NK-92 (cell line): Measurements from ENCODE around the gene PMVK.

Experiments
- DNase-seq: peaks from one replicate; lab custom pipeline; 2025; ENCODE audit not compliant: unreplicated experiment; lab: John Stamatoyannopoulos, UW

The PMVK gene

DNA sequence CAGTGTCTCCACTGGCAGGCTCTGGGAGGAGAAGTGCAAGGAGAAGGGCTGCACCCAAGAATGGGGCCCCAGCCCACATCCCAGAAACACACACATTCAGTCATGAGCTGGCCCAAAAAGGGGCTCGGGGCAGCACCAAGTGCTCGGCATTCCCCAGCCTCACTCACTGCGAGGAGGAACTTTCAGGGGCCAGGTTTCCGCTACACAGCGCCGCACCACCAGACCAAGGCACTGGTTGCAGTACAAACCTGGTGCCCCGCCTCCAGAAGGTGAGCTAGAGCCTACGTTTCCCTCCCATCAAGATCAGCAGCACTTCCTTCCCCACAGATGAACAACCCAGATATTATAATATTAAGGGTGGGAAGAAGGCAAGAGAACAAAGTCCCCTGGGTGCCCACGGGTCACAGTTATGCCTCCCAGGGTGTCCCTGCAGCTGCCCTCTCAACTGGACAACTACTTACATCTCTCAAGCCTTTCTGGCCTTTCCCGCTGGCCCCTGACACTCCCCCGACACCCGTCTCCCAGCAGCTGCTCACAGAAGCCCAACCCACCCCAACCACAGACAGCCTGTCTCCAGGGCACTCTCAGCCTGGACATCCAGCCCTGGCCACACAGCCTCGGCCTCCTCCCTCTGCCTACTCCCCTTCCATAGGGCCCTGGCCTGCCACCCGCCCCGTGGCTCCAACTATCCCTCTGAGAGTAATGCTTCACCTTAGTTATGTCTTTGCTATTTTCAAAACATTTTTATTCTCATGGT lies 15.6 kb upstream of the PMVK start:
- no peak for DNase-seq

DNA sequence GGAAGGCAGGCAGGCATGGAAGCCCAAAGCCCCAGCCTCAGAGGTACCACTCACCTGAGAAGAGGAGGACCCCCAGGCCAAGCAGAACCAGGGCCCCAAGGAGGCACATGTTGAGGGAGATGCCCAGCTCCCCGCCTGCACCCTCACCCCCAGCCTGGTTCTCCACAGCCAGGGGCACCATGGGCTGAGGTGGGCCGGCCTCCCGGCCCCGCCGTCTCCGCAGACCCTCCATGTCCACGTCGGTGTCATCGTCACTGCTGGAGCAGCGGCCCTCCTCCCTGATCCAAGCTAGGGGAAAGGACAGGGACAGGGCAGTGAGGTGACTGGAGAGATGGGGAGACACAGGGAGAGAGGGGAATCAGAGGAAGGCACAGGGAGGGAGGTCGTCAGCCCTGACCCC lies 11.6 kb upstream of the PMVK start:
- DNase-seq: no peak

DNA sequence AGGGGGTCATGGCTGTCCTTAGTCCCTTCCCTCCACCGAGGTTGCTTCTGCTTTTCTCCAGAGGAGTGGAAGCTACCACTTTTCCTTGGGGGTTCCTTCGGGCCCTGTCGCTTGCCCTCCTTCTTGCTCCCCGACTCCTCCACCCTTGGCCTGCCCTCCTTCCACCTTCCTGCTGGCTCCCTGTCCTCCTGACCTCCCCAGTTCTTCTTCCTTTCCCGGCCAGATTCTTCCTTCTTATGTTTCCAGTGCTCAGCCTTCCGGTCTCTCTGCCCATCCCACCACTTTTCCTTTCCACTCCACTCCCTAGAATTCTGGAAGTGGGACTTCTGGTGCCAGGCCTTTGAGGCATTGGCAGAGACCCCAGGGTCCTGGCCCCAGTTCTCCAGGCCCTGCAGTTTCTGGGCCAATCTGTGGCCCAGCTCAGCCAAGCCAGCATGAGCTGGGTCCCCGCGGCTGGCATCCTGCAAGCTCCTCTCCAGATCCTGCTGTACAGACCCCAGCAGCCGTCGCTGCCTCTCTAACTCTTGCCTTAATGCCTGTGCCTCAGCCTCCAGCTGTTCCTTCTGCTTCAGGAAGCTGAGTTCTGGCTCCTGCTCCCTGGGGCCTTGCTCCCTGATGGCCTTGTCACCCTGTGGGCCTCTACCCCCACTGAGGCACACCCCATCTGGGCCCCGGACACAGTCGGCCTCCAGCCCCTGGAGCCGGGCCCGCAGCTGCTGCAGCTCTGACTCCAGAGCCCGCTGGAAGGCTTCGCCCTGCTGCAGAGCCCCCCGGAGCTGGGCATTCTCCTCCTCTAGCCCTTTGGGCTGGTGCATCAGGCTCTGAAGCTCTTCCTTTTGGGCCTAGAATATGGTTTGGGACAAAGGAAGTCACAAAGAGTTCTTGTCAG lies 9.7 kb upstream of the PMVK start:
- no peak for DNase-seq

DNA sequence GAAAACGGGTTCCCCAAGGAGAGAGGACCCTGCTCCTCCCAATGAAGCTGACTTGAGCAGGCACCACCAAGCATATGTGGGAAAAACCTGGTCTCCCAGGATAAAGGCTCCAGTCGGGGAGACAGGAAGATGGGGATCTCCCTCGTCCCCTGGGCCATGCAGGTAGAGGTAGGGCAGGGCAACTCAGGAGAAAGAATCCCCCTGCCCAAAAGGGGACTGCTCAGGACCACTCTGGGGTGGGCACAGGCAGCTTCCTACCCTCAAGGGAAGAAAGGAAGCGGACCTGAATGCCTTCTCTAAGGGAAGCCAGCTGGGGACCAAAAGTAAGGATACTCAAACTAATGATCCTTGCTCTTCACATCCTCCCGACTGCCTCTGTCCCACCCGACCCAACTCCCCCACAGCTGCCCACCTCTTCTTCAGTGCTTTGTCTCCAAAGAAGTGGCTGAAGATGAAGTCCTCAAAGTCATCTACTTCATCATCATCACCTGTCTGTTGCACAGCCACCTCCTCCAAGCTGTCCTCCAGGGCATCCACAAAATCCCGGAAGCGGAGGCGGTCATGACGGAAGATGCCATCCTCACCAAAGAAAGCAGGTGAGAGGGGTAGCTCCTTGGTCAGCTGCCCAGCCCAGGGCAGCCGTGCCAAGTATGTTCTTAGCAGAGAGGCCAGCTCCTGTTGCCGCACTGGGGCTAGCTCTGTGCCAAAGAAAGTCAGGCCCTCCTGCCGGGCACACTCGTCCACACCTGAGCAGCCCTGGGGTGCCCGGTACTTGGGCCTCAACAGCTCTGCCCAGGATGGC lies 8.8 kb upstream of the PMVK start:
- DNase-seq: no peak

GRCh38 chr1:154944401-154945159 lies 8.1 kb upstream of the PMVK start:
- DNase-seq: no peak

GRCh38 chr1:154943649-154944400 lies 7.3 kb upstream of the PMVK start:
- no peak for DNase-seq

DNA sequence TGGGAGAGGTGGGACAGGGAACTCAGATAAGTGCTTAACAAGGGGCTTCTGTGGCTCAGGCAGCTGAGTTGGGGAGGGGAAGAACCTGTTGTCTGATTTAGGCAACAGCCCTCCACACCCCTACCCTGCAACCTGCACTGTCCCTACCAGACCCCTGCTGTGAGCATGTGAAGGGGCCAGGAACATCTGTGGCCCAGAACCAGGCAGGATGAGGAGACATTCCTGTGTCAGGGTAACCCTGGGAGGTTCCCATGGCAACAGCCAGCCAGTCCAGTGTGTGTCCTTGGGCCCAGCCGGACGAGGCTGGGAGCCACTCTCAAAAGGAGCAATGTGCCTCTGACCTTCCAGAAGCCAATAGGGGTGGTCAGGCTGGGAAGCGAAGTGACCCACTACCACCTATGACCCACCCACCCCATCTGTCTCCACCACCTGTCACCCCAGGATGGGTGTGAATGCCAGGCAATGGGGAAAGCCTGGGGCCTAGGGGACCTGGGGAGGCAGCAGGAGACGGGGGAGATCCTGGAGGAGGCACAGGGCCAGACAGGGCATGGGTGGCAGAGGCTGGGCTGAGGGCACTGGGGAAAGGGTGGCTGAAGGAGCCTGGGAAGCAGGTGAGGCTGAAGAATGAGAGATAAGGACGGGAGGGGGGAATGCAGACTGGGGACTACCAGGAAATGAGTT lies 5.0 kb upstream of the PMVK start:
- no peak for DNase-seq

DNA sequence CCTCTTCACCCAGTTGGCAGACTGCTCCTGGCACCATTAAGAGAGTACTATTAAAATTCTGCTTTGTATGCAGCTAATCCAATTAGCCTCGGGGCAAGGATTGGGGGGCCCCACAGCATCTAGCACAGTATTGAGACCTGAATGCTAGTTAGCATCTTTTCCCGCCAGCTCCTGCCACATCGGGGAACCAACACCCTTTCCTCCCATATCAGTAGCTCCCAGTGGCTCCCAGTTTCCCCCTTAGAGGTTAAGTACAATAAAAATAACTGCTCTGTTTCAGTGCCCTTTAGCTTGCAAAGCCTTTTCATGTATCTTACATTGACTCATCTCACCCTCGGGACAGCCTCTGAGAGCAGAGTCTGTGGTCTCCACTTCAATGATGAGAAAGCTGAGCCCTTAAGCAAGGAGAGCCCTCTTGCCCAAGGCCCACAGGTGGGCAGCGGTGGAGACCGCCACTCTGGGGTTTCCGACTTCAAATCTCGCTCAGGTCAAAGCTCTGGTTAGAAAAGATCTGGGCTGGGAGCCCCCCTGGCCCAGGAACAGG lies 4.2 kb upstream of the PMVK start:
- DNase-seq: no peak

DNA sequence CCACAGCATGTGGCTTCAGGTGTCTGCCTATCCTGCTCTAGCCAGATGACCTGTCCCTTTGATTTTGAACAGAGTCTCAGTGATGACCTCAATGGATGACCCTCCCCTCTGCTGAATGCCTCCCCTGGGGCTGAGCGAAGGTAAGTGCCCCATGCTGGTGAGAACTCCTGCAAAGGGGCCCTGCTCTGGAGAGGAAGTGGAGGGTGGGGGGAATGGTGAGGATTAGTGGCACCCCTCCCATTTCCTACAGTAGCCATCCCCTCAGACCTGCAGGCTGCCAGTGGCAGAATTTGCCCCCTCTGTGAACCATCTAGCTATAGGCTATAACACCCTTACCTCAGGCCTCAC lies 3.7 kb upstream of the PMVK start:
- DNase-seq: no peak

DNA sequence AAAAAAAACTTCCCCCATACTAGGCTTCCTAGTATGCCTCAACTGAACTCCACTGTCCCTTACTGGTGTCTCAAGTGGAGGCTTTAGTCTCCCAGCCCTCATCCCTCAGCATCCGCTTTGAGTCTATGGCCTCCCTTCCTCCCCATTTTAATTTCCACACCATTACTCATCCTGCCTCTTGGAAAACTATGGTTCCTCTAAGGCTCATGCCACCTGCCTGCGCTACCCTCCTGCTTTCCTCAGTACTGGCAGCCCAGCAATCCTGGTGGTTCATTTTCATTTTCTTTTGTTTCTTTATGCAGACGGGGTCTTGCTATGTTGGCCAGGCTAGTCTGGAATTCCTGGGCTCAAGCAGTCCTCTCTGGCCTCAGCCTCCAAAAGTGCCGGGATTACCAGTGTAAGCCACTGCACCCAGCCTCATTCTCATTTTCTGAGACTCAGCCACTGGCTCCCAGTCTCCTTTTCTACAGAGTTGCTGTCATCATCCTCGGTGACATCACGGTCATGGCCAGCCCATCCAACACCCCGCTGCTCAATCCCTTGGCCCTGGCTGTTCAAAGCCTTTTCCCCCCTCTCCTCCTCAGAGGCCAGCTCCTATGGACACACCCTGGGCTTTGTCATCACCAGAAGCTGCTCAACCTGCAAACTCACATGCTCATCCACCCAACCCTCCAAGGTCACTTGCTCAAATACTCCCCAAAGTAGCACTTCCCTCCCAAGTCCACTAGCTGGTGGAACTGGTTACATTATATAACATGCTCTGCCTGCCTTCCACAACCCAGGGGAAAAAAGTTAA lies 2.3 kb upstream of the PMVK start:
- no peak for DNase-seq

DNA sequence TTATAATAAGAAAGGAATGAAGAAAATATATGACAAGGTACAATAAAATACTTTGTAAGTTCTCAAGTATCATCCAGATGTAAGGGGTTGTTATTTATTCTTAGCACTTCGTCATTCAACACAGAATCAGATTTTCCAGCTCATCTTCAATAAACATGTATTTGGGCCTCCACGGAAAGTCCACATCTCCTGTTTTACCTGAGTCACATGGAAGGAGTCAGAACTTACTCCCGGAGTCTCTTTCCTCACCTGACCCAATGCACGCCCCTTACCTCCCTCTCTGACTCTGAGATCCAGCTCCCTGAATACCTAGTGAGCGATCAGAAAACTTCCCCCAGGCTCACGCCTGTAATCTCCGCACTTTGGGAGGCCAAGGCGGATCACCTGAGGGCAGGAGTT lies 1.5 kb upstream of the PMVK start:
- no peak for DNase-seq

DNA sequence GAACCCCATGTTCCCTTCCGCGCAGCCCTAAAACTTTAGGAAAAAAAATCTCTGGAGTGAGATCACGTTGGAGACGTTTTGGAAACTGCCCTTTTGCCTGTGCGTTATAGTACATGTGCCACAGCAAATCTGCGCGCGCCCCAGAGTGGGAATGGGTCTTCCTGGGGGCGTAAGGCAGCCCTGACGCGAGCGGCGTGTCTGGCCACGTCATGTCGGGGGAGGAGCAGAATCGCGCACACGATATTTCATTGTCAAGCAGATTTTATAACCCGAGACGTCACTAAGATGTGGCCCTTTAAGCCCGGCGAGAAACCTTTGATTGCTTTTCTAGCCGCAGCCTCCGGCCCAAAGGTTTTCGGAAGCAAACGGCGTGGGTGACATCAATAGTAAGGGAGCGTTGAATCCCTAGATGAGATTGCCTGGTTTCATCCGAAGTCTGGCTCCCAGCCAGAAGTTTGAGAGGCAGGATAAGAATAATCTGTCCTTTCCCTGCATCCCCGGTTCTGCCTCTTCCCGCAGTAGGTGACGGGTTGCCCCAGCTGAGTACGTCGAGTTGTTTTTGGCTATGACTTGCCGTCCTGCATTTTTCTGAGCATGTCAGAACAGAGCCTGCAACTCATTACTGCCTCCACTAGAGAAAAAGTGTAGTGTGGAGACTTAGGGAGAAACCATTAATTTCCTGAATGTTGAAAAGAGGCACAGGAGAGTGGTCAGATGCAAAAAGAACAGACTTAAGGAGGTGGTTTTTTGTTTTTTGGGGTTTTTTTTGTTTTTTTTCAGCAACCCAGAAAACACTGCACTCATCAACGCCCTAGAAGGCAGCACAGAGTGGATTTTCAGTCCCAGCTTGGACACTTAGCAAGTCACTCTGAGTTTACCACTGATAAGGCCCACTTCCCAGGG lies 817 bp upstream of the PMVK start:
- DNase-seq: peak; percentile 60

- no peak for DNase-seq
These were observed 567 bp downstream of the PMVK start for GRCh38 chr1:154935749-154936554.

- no peak for DNase-seq
These were observed 2.1 kb downstream of the PMVK start for GRCh38 chr1:154934358-154934948.

DNA sequence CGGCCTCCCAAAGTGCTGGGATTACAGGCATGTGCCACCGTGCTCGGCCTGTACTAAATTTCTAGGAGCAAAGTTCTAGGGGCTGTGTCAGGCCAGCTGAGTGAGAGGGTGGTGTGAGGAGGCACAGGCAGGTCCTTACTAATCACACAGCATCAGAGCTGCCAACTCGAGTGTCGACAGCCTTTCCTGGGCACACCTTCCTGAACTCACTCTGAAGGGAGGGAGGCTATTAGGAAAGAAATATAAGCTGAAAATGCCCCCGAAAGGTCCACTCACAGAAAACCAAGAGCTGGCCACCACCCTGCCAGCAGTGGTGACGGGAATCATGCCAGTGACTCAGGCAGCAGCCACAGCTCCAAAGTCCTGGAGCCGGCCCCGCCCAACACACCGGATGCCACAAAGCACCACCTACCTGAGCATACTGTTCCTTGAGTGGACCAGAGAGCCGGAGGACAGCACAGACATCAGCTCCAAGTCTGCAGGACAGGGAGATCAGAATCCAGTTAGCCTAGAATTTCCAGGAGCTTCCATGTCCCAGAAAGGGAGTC lies 4.5 kb downstream of the PMVK start:
- no peak for DNase-seq

GRCh38 chr1:154926201-154926600 lies 10.3 kb downstream of the PMVK start:
- DNase-seq: no peak
